Activated CD4-positive, alpha-beta T cell treated with anti-CD3 and anti-CD28 coated beads, Interleukin-2, Interleukin-4, amounts not matched to agents 100 ng/mL and 50 ng/mL, durations not matched to agents 16 hours and 8 hours (primary cell): ENCODE results near the gene ROPN1.

Source experiments
- DNase-seq: peaks from one replicate; pipeline ENCODE4 v3.0.0-alpha.2; 2020; ENCODE audit warnings: low spot score

ROPN1 gene

GRCh38 chr3:123947482-123947881, 44.4 kb downstream of the ROPN1 start:
- no peak for DNase-seq

GRCh38 chr3:123941542-123941941, 50.4 kb downstream of the ROPN1 start:
- DNase-seq, result no peak

GRCh38 chr3:123941121-123941520, 50.8 kb downstream of the ROPN1 start:
- no peak for DNase-seq

- DNase-seq, result no peak
Observed at GRCh38 chr3:123939706-123940105, 52.2 kb downstream of the ROPN1 start.

- no peak for DNase-seq
Observed at GRCh38 chr3:123936400-123936799, 55.5 kb downstream of the ROPN1 start.

DNA sequence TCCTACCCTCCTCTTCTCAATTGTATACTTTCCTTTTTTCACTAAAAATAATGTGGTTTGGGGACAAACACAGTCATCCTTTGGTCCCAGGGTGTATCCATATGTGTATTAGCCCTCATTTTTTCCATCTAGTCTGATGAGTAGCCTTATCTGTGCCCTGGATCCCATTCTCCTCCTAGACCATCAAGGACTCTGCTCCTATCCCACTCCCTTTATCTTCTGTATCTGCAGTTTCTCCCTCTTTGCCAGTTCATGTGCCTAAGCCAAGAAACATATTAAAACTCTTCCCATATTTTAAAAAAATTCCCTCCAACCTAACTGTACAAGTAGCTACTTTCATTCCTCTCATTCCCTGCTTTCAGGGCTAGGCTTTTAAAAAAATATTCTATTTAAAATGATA, 56.1 kb downstream of the ROPN1 start:
- no peak for DNase-seq

DNA sequence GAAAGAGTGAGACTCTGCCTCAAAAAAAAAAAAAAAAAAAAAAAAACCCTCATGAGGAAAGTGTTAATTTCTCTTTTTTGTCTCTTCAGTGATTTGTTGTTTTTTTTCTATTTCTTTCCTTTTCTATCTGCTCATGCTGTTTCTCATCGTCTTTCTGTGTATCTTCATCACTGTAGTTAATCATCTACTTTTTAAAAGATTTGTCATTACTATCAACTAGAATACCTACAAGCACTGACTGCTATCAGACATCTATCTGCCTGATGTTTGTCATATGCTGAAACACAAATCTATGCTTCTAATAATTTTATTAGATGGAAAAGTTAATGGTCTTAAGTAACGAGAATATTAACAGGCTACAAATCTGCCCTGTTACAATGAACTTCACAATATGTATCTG, 57.7 kb downstream of the ROPN1 start:
- DNase-seq, result no peak

DNA sequence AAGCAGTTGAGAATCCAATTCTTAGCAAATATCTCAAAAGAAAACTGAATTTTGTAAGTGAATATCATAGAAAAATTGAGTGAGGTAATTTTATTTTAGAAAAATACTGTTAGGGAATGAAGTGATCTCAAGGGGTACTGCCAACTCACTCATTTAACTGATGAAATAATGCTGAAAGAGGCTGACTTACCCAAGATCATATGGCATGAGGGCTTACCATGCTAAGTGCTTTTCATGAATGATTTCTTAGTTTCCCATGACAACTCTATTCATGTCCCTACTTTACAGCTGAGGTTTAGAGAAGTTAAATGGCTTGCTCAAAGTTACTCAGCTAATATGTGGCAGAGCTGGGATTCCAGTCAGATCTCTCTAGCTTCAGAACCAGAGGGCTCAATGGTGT, 61.5 kb downstream of the ROPN1 start:
- no peak for DNase-seq

DNA sequence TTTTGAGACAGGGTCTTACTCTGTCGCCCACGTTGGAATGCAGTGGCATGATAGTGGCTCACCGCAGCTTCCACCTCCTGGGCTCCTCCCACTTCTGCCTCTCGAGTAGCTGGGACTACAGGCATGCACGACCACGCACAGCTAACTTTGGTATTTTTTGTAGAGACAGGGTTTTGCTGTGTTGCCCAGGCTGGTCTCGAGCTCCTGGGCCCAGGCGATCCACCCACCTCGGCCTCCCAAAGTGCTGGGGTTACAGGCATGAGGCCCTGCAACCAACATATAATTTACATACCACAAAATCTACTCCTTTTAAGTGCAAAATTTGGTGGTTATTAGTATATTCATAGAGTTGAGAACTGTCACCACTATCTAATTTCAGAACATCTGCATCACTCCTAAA, 62.6 kb downstream of the ROPN1 start:
- DNase-seq, result no peak

GRCh38 chr3:123926396-123926795, 65.5 kb downstream of the ROPN1 start:
- no peak for DNase-seq

DNA sequence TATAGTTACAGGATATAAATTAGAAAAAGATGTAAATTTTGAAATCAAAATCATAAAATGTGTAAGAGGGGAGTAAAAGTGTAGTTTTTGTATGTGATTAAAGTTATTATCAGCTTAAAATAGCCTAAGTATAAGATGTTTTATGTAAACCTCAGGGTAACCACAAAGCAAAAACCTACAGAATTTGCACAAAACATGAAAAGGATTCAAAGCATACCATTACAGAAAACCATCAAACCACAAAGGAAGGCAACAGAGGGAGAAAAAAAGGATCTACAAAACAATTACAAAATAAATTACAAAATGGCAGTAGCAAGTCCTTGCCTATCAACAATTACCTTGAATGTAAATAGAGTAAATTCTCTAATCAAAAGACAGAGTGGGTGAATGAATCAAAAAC, 71.1 kb downstream of the ROPN1 start:
- DNase-seq, result no peak

GRCh38 chr3:123920383-123920782, 71.5 kb downstream of the ROPN1 start:
- DNase-seq, result no peak

DNA sequence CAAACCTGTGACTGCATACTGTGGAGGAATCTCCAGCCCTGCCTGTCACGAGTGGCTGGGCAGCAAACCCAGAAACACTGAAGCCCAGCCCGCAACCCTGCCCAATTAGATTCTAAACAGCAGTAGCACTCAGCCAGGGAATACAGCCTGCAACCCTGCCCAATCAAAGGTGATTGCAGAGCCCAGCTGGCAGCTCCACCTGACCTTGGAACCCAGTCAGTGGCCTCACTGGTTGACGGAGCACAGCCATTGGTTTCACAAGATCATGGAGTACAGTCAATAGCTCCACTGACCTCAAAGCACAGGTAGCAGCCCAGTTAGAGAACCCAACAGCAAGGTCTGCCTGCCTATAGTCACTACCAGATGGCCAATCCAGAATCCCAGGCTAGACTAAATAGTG, 72.6 kb downstream of the ROPN1 start:
- DNase-seq, result no peak
